Heart left ventricle (tissue), 13 donors: ENCODE measurements around the gene FAM131A.

Experiments used
- CTCF ChIP-seq, 12 donors: fragments of 200-600 bp; sonication (generic) in 4 of 12; IDR thresholded peaks; one replicate each; pipeline versions ENCODE4 v1.5.0 to v1.8.0; 2018 to 2022; ENCODE audit warnings: antibody characterized with exemption in 12 of 12, mild to moderate bottlenecking in 5 of 12
- POLR2A ChIP-seq, 2 donors: fragments of 450-650 bp; IDR thresholded peaks; one replicate each; pipeline ENCODE4 v1.6.1; 2017; ENCODE audit warnings: antibody characterized with exemption in 2 of 2, mild to moderate bottlenecking in 2 of 2, moderate library complexity in 2 of 2
- donor health status: ischemic (EF 13 %, LVEDD 7.1; RV severe dilation, severe dysfunction).
- donor health status: DM: no; HTN: yes; CAD: no.
- donor health status: DM: no; HTN: no; CAD: no.
- donor health status: ischemic (EF 25% LVEDD 6.9; RV normal size, moderate dysfunction).
- donor health status: ischemic (EF 25% LVEDD 5.7; RV mildly dilated, moderate dysfunction).
- donor health status: ischemic (EF 35%, LVEDD 5.7; RV mildly dilated, moderate dysfunction).
- donor health status: nonischemic (EF 11% LVEDD 7.7; RV severe dilation, severe dysfunction).
- donor health status: DM: yes; HTN: yes; CAD: no.
- donor health status: PGD.
- donor health status: ischemic (EF 29% LVEDD 5.4; RV normal size, mild dysfunction).
- donor health status: nonischemic (EF 23%, LVEDD 6.1; RV moderate dilation, normal function).

GRCh38 chr3:184334470-184335158 is 2.8 kb upstream of the FAM131A start:
- TF ChIP-seq CTCF (IDR thresholded peaks at IDR 0.05): no peak
- TF ChIP-seq POLR2A (IDR thresholded peaks at IDR 0.05): no peak
